NCI-H1436 (cell line): ENCODE data around the gene ZNF691.
A peak's percentile ranks its signal among the peaks of the same experiment; 100 is the strongest.
"Not testable (repeated sequence)": the region's sequence is repeated elsewhere in the genome, so short reads cannot be mapped to it uniquely, and the experiment has no call there.

ENCODE experiments used
- DNase-seq: peaks from one replicate; lab custom pipeline; 2025; lab: John Stamatoyannopoulos, UW

The ZNF691 gene

DNA sequence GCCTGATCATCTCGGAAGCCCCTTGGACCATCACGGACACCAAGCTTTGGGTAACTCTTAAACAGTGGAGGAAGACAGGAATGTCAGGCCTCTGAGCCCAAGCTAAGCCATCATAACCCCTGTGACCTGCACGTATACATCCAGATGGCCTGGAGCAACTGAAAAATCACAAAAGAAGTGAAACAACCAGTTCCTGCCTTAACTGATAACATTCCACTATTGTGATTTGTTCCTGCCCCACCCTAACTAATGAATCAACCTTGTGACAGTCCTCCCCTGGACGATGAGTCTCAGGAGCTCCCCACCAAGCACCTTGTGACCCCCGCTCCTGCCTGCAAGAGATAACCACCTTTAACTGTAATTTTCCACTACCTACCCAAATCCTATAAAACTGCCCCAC is 13.0 kb downstream of the ZNF691 start:
- not testable (repeated sequence) for DNase-seq

- DNase-seq = no peak
These were observed 14.1 kb downstream of the ZNF691 start for GRCh38 chr1:42860339-42861013.

DNA sequence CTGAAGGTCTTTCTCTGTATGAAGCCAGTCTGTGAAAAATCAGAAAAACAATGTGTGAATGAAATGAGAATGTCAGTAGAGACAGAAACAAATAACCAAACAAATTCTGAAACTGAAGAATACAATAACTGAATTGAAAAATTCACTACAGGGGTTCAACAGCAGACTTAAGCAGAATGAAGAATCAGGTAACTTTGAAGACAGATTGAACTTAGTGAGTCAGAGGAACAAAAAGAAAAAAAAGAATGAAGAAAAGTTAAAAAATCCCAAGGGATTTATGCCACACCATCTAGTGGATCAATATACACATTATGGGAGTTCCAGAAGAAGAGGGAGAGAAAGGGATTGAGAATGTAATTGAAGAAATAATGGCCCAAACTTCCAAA is 14.6 kb downstream of the ZNF691 start:
- DNase-seq = no peak

DNA sequence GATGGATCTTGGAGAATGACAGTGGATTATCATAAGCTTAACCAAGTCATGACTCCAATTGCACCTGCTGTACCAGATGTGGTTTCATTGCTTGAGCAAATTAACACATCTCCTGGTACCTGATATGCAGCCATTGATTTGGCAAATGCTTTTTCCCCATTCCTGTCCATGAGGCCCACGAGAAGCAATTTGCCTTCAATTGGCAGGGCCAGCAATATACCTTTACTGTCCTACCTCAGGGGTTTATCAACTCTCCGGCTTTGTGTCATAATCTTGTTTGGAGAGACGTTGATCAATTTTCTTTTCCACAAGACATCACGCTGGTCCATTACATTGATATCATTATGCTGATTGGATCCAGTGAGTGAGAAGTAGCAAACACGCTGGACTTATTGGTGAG is 20.1 kb downstream of the ZNF691 start:
- DNase-seq = no peak

DNA sequence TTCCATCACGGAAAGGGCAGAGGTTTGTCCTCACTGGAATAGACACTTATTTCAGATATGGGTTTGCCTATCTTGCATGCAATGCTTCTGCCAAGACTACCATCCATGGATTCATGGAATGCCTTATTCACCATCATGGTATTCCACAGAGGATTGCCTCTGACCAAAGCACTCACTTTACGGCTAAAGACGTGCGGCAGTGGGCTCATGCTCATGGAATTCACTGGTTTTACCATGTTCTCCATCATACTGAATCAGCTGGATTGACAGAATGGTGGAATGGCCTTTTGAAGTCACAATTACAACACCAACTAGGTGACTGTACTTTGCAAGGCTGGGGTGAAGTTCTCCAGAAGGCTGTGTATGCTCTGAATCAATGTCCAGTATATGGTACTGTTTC is 22.1 kb downstream of the ZNF691 start:
- not testable (repeated sequence) for DNase-seq

GRCh38 chr1:42869254-42869653 is 22.8 kb downstream of the ZNF691 start:
- DNase-seq = not testable (repeated sequence)

GRCh38 chr1:42869751-42870150 is 23.3 kb downstream of the ZNF691 start:
- DNase-seq = not testable (repeated sequence)

DNA sequence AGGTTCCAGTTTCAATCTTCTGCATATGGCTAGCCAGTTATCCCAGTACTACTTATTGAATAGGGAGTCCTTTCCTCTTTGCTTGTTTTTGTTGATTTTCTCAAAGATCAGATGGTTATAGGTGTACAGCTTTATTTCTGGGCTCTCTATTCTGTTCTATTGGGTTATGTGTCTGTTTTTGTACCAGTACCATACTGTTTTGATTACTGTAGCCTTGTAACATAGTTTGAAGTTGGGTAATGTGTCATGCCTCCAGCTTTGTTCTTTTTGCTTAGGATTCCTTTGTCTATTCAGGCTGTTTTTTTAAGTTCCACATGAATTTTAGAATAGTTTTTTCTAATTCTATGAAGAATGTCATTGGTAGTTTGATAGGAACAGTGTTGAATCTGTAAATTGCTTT is 26.7 kb downstream of the ZNF691 start:
- DNase-seq = not testable (repeated sequence)

DNA sequence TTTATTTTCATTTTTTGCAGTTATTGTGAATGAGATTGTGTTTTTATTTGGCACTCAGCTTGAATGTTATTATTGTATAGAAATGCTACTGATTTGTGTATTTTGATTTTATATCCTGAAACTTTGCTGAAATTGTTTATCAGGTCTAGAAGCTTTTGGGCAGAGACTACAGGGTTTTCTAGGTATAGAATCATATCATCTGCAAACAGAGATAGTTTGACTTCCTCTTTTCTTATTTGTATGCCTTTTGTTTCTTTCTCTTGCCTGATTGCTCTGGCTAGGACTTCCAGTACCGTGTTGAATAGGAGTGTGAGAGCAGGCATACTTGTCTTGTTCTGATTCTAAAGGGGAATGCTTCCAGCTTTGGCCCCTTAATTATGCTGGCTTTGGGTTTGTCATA is 27.3 kb downstream of the ZNF691 start:
- no peak for DNase-seq

GRCh38 chr1:42876009-42876408 is 29.6 kb downstream of the ZNF691 start:
- DNase-seq = peak; percentile 31

DNA sequence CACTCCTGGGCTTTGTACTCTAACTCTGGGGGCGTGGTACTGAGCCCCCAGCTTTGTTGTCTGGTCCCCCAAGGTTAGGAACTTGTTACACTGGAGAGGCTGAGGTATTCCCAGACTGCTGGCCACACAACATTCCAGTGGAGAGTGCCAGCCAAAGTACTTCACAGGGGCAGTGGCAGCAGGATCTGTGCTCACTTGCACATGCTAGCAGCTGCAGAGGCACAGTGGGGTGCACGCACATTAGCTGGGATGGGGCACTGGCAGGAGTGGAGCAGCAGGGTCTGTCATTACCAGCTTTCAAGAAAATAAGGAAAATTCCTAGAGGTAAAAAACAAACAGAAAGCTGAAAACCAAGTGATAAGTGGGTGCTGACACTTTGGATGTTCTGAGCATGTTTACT is 31.0 kb downstream of the ZNF691 start:
- no peak for DNase-seq

- no peak for DNase-seq
These were observed 34.0 kb downstream of the ZNF691 start for GRCh38 chr1:42880384-42880783.

DNA sequence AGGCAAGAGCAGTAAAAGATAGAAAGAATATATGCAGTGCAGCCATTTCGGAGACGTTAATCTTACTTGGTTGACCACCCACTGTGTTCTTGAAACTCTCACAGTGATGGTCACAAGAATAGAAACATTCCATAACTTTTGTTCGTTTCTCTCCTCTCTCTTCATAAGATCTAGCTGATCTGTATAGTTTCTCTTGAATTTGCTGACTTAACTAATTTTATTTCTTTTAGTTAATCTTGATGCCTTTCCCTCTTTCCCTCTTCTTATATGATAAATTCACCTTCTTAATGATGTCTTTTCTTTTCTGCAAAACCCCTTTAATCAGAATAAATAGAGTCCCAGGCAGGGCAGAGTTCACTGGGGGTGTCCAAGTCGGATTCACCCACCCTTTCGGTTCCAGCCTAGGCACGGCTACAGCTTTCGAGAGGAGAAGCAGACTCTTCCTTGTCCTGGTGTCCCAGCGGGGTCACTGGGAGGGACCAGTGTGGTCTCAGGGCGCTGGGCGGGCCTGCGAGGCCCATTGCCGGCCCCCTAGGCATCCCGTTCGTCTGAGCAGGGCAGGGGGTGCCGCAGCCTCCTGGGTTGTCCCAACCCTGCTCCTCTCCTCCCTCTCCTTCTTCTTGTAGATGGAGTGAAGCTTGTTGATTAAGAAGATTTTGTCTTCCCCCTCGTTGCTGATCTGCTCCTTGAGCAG is 39.8 kb downstream of the ZNF691 start:
- DNase-seq = no peak

DNA sequence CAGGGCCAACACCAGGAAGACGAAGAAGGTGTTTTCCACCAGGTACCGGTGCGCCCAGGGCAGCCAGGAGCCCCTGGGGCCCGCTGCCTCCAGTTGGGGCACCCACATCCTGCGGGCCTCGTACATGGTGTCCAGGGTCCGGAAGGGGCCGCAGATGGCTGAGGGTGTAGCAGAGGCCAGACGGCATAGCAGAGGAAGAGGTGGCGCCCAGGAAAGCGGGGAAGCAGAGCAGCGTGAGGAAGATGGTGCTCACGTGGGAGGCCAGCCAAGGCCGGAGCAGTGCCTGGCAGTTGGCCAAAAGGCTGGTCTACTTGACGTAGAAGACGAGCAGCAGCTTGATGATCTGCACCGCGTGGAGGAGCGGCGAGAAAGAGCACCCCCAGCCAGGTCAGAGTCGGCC is 40.4 kb downstream of the ZNF691 start:
- DNase-seq = no peak

DNA sequence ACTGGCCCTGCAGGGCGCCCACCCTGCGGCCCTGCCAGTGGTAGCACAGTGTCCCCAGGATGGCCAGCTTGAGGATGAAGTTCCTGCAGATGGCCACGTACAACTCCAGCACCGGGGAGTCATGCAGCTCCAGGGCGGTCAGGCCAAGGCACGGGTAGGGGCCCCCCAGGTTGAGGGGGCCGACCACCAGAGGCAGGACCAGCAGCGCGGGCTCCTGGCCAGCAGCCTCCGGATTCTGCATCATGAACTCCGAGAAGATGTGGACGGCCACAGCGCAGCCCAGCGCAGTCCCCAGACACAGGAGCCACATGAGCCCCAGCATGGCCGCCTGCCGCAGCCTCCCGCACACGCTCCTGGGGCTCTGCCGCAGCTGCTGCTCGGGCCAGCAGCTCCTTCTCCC is 41.0 kb downstream of the ZNF691 start:
- DNase-seq = no peak

DNA sequence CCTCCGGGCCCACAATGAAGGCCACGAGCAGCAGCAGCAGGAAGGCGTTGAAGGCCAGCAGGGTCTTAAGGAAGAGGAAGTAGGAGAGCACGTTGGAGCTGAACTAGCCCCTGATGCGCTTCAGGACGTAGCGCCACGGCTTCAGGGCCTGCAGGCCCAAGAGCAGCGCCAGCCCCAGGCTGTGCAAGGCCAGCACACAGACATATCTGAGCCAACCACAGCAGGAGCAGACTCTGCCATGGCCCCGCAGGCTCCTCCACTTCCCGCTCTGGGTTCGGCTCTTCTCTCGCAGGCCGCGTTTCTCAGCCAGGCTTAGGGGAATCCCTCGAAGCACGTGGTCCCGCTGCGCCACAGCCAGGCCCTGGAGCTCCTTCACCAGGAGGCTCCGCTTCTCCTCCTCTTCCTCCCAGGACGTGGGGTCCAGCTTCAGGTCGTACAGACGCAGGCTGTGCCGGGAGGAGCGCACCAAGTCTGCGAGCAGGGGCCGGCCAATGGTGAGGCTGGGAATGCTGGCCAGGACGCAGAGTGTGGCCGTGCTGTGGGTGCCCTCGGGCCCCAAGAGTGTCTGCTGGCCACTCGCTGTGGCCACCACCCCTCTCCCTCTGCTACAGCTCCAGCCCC is 41.7 kb downstream of the ZNF691 start:
- DNase-seq = no peak

- no peak for DNase-seq
These were observed 42.9 kb downstream of the ZNF691 start for GRCh38 chr1:42889264-42889663.

GRCh38 chr1:42891465-42892138 is 45.2 kb downstream of the ZNF691 start:
- DNase-seq = no peak

DNA sequence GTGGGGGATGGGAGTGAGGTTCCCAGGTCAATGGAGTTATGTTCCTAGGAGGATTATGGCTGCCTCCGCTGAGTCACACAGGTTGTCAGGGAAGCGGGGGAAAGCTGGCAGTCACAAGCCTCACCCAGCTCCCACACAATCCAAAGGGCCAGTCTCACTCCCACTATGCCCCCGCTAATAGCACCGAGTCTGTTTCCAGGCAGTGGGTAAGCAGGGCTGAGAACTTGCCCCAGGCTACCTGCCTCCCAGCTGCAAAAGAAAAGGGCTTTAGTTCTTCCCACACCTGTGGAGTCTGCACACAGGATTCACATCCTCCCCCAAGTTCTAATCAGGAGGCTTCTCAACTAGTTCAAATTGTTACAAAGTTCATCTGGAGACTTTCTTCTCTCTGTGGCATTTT is 53.5 kb downstream of the ZNF691 start:
- not testable (repeated sequence) for DNase-seq
